Camera-type eye (tissue), 1 donor: ENCODE results near the gene GRAMD1C. TPM values are rescaled to one million over a fixed set of nuclear protein-coding genes. Genes with fewer than 3 reads are reported as not detected.

Experiments used
- total RNA-seq: library from RNA; depleted of rRNA; stranded (reverse); fragments of >200 nt; gene quantifications from one replicate; pipeline ENCODE4 v1.2.3, GENCODE V29; 2014

GRAMD1C gene
- total RNA-seq: 37.1 TPM

DNA sequence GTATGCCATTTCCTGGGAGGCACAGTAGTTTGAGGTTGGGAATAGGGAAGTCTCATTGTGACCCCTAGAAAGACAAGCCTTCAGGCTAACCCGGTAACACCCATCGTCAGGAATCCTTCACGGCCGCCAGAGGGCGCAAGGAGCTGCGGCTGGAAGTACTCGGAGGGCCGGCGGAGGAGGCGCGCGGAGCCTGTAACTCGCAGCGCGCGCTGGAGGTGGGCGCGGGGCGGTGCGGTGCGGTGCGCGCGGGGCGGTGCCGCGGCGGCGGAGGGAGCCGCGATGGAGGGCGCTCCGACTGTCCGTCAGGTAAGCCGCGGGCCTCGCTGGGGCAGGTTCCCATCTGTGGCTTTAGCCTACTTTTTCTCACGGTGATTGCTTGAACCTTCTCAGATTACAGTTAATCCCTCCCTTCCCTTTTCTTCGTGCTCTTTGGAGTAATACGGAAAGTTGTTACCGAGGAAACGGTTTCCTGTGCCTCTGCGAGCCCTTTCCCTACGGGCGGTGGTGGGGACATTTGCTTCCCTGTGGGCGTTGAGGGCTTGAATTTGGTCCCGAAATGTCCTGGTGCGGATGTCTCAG, at the start of gene GRAMD1C:
Gene GRAMD1C (plus strand): TSS at position 158 of the 579 bp plus-strand sequence. CDS start 122 bp downstream, at position 280.

DNA sequence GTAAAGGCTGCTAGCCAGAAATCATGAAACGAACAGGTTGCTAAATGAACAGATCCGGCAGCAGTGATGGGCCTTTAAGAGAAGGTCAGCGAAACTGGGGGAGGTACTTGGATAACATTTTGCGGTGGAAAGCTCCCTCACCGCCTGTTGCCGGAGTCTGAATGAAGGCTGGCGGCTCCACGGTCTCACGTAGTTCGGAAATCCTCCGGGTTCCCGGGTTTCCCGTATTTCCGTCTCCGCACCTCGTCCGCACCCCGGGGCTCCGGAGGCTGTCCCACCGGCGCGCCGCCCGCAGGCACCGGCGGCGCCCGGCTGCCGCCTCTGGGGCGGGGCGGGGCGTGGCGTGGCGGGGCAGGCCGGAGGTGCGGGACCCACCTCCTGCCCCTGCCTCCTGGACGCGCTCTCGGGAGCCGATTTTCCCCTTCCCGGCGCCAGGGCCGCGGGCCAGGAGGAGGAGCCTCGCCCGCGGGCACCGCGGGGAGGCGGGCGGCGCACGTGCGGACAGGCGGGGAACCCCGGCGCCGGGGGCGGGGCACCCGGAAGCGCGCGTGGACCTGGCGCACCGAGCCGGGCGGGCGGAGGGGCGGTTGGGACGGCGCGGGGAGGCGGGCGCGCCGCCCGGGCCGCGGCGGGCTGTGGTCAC, 108.9 kb downstream of the GRAMD1C start, which contains the start of gene ZDHHC23:
Gene ZDHHC23 (plus strand): TSS at position 642 of the 643 bp plus-strand sequence. CDS start 790 bp downstream, outside the sequence.

Other genes with a start within 250 kb of the GRAMD1C start
- 26.9 TPM for gene USF3, start 142.1 kb upstream of the GRAMD1C start, total RNA-seq
- gene NAA50, start 92.5 kb upstream of the GRAMD1C start, total RNA-seq: 107 TPM
- 111 TPM for gene ATP6V1A, start 91.8 kb upstream of the GRAMD1C start, total RNA-seq
- gene ZDHHC23, start 109.2 kb downstream of the GRAMD1C start, total RNA-seq: 6.2 TPM
- gene CCDC191, start 217.7 kb downstream of the GRAMD1C start, total RNA-seq: 11.7 TPM
- gene QTRT2, start 217.9 kb downstream of the GRAMD1C start, total RNA-seq: 56.1 TPM